ENCODE results near the gene FRA10AC1.

Gene FRA10AC1

GRCh38 chr10:93702210-93703001 lies at the start of gene FRA10AC1:
Gene FRA10AC1 (minus strand): TSS chr10:93702592. CDS start chr10:93700106, 2,486 bp downstream.
- DNase-seq (ENCODE audit: low read depth): peak; percentile 61

GRCh38 chr10:93751832-93752231 lies 49.4 kb upstream of the FRA10AC1 start:
- DNase-seq (ENCODE audit: low read depth): no peak

GRCh38 chr10:93751124-93751523 lies 48.7 kb upstream of the FRA10AC1 start:
- no peak for DNase-seq (ENCODE audit: low read depth)

- no peak for DNase-seq (ENCODE audit: low read depth)
Measured at GRCh38 chr10:93749218-93749799, 46.9 kb upstream of the FRA10AC1 start.

GRCh38 chr10:93746844-93747284 lies 44.5 kb upstream of the FRA10AC1 start:
- DNase-seq (ENCODE audit: low read depth): peak; percentile 64

GRCh38 chr10:93745408-93746065 lies 43.1 kb upstream of the FRA10AC1 start:
- DNase-seq (ENCODE audit: low read depth): no peak

- no peak for DNase-seq (ENCODE audit: low read depth)
Measured at GRCh38 chr10:93742633-93743349, 40.4 kb upstream of the FRA10AC1 start.

GRCh38 chr10:93741367-93741766 lies 39.0 kb upstream of the FRA10AC1 start:
- no peak for DNase-seq (ENCODE audit: low read depth)

- DNase-seq (ENCODE audit: low read depth): no peak
Measured at GRCh38 chr10:93726024-93726423, 23.6 kb upstream of the FRA10AC1 start.

GRCh38 chr10:93723153-93723552 lies 20.8 kb upstream of the FRA10AC1 start:
- DNase-seq (ENCODE audit: low read depth): no peak

GRCh38 chr10:93722550-93722949 lies 20.2 kb upstream of the FRA10AC1 start:
- DNase-seq (ENCODE audit: low read depth): no peak

- DNase-seq (ENCODE audit: low read depth): no peak
Measured at GRCh38 chr10:93719901-93720300, 17.5 kb upstream of the FRA10AC1 start.

GRCh38 chr10:93718937-93719725 lies 16.7 kb upstream of the FRA10AC1 start:
- DNase-seq (ENCODE audit: low read depth): no peak

GRCh38 chr10:93716766-93717165 lies 14.4 kb upstream of the FRA10AC1 start:
- no peak for DNase-seq (ENCODE audit: low read depth)

- no peak for DNase-seq (ENCODE audit: low read depth)
Measured at GRCh38 chr10:93715345-93715744, 13.0 kb upstream of the FRA10AC1 start.

- no peak for DNase-seq (ENCODE audit: low read depth)
Measured at GRCh38 chr10:93712593-93712992, 10.2 kb upstream of the FRA10AC1 start.

- DNase-seq (ENCODE audit: low read depth): peak; percentile 8
Measured at GRCh38 chr10:93711891-93712290, 9.5 kb upstream of the FRA10AC1 start.

- DNase-seq (ENCODE audit: low read depth): no peak
Measured at GRCh38 chr10:93710333-93710909, 8.0 kb upstream of the FRA10AC1 start.

GRCh38 chr10:93707623-93708022 lies 5.2 kb upstream of the FRA10AC1 start:
- no peak for DNase-seq (ENCODE audit: low read depth)

- DNase-seq (ENCODE audit: low read depth): no peak
Measured at GRCh38 chr10:93704451-93704850, 2.1 kb upstream of the FRA10AC1 start.

- DNase-seq (ENCODE audit: low read depth): no peak
Measured at GRCh38 chr10:93703841-93704240, 1.4 kb upstream of the FRA10AC1 start.

All from HS-5 (cell line).